Calu3 (cell line): ENCODE data around the gene IFRD1. TPM values are rescaled to one million over a fixed set of nuclear protein-coding genes. Genes with fewer than 3 reads are reported as not detected.

Source experiments
- BruUV-seq: library from RNA; stranded (reverse); fragments of 400-500 nt; replicated peaks from 2 replicates; lab custom pipeline; 2021; lab: Mats Ljungman, UMichigan
- CTCF ChIA-PET: fragments of 300-600 bp; sonication (Branson Sonifier 250); formaldehyde crosslinking; loops from one replicate; lab custom pipeline; 2022; ENCODE audit warnings: antibody characterized with exemption; lab: Charles Lee
- DNase-seq: peaks from one replicate; pipeline ENCODE4 v3.0.0; 2022
- H3K27ac Mint-ChIP-seq: one replicate; pipeline ENCODE4 v1.8.0; 2022; ENCODE audit warnings: mixed read lengths; ENCODE audit not compliant: unreplicated experiment
- H3K27me3 Mint-ChIP-seq: one replicate; pipeline ENCODE4 v1.8.0; 2022; ENCODE audit warnings: mixed read lengths; ENCODE audit not compliant: unreplicated experiment
- H3K36me3 Mint-ChIP-seq: one replicate; pipeline ENCODE4 v1.8.0; 2022; ENCODE audit warnings: mild to moderate bottlenecking, moderate library complexity, mixed read lengths; ENCODE audit not compliant: insufficient read depth, unreplicated experiment
- H3K4me1 Mint-ChIP-seq: one replicate; pipeline ENCODE4 v1.8.0; 2022; ENCODE audit warnings: mild to moderate bottlenecking, low read depth, mixed read lengths; ENCODE audit not compliant: unreplicated experiment
- H3K4me3 Mint-ChIP-seq: one replicate; pipeline ENCODE4 v1.8.0; 2022; ENCODE audit warnings: mild to moderate bottlenecking, low read depth, moderate library complexity, mixed read lengths; ENCODE audit not compliant: unreplicated experiment
- H3K9me3 Mint-ChIP-seq: one replicate; pipeline ENCODE4 v1.8.0; 2022; ENCODE audit warnings: low read depth, mixed read lengths; ENCODE audit not compliant: unreplicated experiment
- intact Hi-C: fragments of 100-400 bp; cut with micrococcal nuclease; formaldehyde crosslinking; loops from one replicate; pipeline ENCODE4 v1.10.0; 2022; ENCODE audit not compliant: unreplicated experiment
- total RNA-seq: library from RNA; stranded (reverse); gene quantifications from 2 replicates; pipeline ENCODE4 v1.2.3, GENCODE V29; 2022
- TF ChIP-seq, protein P1 (sequence below): fragments of 200-600 bp; IDR thresholded peaks from one replicate; pipeline ENCODE4 v1.8.0; 2022; ENCODE audit warnings: antibody characterized with exemption; ENCODE audit not compliant: unreplicated experiment

The IFRD1 gene
- total RNA-seq, 1 experiment from 2014 or later, result 44.6 TPM

DNA sequence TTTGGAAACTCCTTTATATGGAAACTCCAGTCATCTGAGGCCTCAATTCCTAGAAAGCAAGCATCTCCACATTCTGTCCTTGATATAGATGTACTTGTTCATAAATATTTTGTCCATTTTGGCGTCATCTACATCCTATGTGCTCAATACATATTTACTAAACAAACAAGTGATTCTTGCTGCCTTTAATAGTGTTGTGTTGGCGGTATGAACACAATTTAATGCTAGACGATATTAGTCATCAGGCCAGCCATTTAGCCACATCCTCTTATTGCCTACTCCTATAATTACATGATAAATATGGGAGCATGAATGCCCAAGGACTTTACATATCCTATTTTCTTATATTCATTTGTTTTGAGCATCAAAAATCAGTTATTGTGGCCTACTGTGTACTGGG, 18.5 kb upstream of the IFRD1 start:
- Mint-ChIP-seq H3K27me3 (no peaks in the 10 kb centered on the region), H3K27ac (no peak overlapping the region), H3K36me3 (no peaks in the 10 kb centered on the region)

DNA sequence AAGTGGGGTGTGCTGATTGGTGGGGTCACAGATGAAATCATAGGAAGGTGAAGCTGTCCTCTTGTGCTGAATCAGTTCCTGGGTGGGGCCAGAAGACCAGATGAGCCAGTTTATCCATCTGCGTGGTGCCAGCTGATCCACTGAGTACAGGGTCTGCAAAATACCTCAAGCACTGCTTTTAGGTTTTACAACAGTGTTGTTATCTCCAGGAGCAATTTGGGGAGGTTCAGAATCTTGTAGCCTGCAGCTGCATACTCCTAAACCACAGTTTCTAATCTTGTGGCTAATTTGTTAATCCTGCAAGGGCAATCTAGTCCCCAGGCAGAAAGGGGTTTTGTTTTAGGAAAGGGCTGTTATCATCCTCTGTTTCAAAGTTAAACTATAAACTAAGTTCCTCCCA, 17.0 kb upstream of the IFRD1 start:
- TF ChIP-seq, protein P1, sequence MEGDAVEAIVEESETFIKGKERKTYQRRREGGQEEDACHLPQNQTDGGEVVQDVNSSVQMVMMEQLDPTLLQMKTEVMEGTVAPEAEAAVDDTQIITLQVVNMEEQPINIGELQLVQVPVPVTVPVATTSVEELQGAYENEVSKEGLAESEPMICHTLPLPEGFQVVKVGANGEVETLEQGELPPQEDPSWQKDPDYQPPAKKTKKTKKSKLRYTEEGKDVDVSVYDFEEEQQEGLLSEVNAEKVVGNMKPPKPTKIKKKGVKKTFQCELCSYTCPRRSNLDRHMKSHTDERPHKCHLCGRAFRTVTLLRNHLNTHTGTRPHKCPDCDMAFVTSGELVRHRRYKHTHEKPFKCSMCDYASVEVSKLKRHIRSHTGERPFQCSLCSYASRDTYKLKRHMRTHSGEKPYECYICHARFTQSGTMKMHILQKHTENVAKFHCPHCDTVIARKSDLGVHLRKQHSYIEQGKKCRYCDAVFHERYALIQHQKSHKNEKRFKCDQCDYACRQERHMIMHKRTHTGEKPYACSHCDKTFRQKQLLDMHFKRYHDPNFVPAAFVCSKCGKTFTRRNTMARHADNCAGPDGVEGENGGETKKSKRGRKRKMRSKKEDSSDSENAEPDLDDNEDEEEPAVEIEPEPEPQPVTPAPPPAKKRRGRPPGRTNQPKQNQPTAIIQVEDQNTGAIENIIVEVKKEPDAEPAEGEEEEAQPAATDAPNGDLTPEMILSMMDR, result no peak
- H3K4me3 Mint-ChIP-seq, result no peak overlapping the region
- no peak for DNase-seq
- CTCF ChIA-PET, result no interaction called here
- intact Hi-C loops, result no loop called here
- H3K9me3 Mint-ChIP-seq, result no peaks in the 10 kb centered on the region
- H3K27ac Mint-ChIP-seq, result no peak overlapping the region
- no peaks in the 10 kb centered on the region for H3K4me1 Mint-ChIP-seq
- no peaks in the 10 kb centered on the region for H3K36me3 Mint-ChIP-seq
- BruUV-seq, result no TSS peak
- H3K27me3 Mint-ChIP-seq, result no peaks in the 10 kb centered on the region

More for the DNA sequence above, 18.5 kb upstream of the IFRD1 start:
- DNase-seq, result no peak
- no peaks in the 10 kb centered on the region for H3K4me1 Mint-ChIP-seq
- CTCF ChIA-PET, result no interaction called here
- intact Hi-C loops, result no loop called here
- no peaks in the 10 kb centered on the region for H3K9me3 Mint-ChIP-seq
- H3K4me3 Mint-ChIP-seq, result no peak overlapping the region
- TF ChIP-seq, protein P1, result no peak
- no TSS peak for BruUV-seq

DNA sequence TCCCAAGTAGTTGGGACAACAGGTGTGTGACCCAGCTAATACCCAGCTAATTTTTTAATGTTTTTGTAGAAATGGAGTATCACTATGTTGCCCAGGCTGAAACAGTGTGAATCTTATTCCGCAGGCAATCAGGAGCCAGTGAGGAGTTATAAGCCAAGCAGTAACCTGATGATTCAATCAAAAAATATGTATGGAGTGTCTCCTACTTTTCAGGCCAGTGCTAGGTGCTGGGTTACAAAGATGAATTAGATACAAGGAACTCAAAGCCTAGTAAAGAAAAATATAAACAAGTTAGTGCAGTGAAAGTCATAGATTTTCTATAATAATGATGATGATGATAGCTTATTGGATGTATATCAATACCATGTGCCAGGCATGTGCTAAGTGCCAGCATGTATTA, 13.2 kb upstream of the IFRD1 start:
- Mint-ChIP-seq H3K36me3 (no peaks in the 10 kb centered on the region), H3K27ac (no peak overlapping the region), H3K4me3 (no peak overlapping the region), H3K4me1 (no peaks in the 10 kb centered on the region), H3K27me3 (no peaks in the 10 kb centered on the region), H3K9me3 (no peaks in the 10 kb centered on the region)
- CTCF ChIA-PET, result interaction anchor here (0.6 kb wide), 1 partner anchor 17 kb away, joined by 4 read pairs; no protein-coding TSS in a partner anchor
- DNase-seq, result no peak
- TF ChIP-seq, protein P1, result no peak
- intact Hi-C loops, result no loop called here
- BruUV-seq, result no TSS peak

DNA sequence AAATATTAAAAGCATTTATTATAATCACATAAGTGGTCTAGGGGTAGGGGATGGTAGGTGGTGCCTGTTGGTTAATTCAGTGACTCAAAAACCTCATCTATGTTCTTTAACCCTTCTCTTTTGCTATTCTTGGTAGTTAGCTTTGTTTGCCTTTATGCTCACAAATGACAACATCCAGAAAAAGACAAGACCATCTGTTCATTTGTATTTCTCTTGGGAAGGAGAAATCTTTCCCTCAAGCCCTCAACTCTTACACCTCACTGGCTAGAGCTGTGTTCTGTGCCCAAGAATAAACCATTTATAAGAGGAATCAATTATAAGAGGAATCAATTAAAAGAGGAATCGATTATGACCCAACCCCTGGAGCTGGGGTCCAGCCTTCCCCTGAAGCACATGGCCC, 10.8 kb upstream of the IFRD1 start:
- Mint-ChIP-seq H3K4me1 (no peaks in the 10 kb centered on the region), H3K27me3 (no peaks in the 10 kb centered on the region), H3K9me3 (no peaks in the 10 kb centered on the region), H3K27ac (no peak overlapping the region), H3K4me3 (no peak overlapping the region), H3K36me3 (no peaks in the 10 kb centered on the region)
- CTCF ChIA-PET, result no interaction called here
- DNase-seq, result no peak
- BruUV-seq, result no TSS peak
- intact Hi-C loops, result no loop called here
- TF ChIP-seq, protein P1, result no peak
